ENCODE data around the gene JAZF1.
"Not testable (repeated sequence)": the region's sequence is repeated elsewhere in the genome, so short reads cannot be mapped to it uniquely, and the experiment has no call there.

Gene JAZF1

DNA sequence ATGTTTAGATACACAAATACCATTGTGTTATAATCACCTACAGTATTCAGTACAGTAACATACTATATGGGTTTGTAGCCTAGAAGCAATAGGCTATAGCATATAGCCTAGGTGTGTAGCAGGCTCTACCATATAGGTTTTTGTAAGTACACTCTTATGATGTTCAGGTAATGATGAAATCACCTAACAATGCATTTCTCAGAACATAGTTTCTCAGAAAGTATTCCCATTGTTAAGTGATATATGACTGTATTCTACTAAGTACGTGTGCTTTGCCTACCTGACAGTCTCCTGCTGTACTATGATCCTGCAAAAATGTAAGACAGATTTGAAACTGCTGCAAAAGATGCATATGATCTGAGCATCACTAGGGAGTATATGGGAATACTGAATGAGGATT, 137.9 kb downstream of the JAZF1 start:
- DNase-seq (ENCODE audit: low read depth) = no peak

DNA sequence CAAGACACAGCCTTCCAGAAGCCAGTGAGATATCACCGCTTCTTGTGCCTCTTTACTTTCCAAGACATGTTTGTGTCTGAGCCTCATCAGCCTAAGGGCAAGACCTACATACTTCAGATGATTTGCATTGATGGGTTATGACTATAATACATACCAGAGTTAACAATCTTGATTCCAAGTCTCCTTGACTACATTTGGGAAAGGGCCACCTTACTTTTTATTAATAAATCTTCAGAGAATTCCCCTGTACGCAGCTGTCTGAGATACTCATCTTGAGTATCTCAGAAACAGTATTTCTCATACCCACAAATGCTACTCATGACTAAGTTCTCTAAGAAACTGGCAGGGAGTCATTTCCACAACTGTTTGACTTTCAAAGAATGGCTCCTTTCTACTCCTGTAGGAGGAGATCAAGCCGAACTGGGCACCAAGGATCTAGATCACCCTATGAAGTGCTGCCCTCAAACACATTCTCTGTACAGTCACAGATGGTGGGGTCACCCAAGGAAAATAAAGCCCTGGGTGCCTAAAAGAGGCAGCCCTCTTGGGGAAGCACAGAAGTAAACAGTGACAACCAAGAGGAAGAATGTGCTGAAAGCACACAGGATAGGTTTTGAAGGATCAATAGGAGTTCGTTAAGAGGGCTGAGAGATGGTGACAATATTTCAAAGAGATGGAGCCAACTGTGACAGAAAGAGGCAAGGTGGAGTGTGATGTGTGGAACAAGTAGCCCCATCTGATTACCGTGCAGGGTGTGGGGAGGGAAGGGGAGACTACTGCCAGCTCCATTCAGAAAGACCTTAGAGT, 138.9 kb downstream of the JAZF1 start:
- no peak for DNase-seq (ENCODE audit: low read depth)

DNA sequence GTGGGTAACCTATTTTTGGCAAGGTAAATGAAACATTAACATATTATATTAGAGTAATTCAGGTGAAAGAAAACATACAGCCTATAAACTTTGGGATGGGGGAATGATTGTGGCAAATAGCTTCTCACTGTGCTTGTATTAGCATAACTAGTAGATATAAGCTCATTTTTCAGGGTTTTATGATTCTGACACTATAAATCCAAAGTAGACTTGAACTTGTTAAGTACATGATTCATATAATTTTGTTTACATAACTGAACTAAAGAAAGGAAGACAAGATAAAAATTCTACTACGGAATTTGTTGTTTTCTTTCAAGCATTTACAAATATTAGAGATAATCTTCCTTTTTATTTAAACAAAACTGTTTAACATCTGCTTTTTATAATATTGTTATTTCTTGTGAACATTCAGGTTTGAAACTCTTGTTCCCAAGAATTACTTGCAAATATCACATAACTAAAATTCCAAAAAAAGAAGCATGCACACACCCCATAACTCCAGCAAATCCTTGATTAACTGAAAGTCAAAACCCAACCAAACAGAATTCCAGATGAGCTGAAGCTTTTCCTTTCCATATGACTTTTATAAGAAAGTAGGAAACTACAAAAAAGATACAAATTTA, 142.3 kb downstream of the JAZF1 start:
- no peak for DNase-seq (ENCODE audit: low read depth)

DNA sequence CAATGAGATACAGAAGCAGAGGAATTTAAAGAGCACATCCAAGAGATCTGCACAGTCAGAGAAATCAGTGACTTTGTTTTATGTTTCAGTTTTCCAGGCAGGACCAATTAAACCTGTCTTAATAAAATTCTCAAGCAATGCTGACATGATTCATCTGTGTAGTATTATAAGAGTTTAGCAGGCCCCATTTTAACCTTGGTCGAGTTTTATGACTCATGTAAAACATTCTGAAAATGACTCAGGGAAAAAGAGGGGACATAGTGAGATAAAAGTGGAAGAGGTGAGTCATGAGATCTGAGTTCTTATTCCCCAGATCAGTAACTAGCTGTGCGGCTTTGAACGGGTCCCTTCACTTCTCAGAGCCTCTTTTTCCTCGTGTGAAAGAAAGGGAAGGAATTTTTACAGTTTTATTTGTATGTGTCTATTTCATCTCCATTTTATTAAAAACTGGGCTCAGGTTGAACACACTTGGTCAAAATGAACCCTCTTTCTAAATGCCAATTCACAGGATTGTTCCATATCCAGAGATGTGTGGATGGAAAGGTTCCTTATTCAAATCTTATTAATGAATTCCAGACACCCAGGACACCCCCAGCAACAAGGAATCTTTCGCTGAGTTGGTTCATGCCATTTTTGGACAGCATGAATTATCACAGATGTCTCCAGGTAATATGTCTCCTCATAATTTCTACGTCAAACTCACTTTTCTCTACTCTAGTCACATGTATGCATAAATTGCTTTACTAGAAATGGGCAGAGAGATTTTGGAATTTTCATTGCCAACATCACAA, 143.2 kb downstream of the JAZF1 start:
- DNase-seq (ENCODE audit: low read depth) = no peak

DNA sequence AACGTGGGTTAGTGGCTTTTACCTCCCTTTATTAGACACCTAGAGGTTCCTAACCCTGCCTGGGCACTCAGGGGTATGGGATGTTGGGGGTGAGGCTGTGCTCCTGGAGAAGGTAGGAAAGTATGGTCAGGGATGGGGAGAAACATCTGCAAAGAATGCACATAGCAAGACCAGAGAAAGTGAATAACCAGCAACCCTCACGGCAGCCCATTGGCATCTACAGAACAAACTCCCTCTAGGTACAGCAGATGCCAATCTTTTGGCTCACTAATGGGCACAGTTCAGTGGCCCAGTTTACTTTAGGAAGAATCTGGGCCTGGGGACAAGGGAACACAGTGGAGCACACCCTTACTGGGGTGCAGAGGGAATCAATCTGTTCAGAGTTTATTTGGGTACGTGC, 143.9 kb downstream of the JAZF1 start:
- DNase-seq (ENCODE audit: low read depth) = no peak

DNA sequence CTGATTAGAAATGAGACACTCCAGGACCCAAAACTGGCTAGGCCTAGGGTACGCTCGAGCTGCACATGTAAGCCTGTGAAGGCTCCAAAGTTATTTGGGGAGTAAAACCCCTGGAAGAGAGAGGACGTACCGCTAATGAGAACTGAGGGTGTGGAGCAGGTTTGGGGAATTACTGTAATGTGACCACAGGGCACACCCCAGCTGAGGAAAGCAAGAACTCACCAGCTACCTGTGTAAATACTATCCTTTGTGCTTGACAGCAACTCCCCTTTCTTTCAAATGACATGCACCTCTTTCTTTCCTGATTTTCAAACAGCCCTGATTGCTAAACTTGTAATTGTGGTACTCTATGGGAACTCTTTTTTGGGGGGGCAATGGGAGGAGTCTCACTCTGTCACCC, 147.2 kb downstream of the JAZF1 start:
- DNase-seq (ENCODE audit: low read depth) = no peak

DNA sequence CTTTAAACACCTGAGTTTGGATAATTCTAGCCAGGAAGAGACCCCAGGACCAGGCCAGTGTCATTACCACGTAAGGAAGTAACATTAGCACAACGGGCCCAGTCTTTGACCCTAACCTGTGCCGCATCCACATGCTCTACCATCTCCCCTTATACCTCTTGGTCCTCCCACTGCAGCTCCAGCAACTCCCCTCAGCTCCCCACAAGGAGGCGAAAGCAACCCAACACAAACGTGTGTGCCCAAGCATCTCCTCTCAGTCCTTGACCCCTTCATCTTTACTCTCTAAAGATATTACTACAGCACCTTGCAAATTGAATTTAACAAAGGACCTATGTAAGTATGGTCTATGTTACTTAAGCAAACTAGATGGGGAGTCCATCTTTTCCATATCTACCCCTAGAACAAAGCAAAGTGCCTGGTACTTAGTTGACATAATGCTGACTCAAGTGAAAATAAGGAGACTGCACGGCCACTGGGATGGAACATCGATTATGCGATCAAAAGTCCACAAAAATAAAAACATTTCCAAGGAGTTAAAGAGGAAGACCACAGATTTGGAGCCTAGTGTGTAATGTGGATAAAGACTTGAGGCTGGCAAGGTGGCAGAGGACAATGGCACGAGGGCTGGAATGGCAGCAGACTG, 147.7 kb downstream of the JAZF1 start:
- DNase-seq (ENCODE audit: low read depth) = no peak

DNA sequence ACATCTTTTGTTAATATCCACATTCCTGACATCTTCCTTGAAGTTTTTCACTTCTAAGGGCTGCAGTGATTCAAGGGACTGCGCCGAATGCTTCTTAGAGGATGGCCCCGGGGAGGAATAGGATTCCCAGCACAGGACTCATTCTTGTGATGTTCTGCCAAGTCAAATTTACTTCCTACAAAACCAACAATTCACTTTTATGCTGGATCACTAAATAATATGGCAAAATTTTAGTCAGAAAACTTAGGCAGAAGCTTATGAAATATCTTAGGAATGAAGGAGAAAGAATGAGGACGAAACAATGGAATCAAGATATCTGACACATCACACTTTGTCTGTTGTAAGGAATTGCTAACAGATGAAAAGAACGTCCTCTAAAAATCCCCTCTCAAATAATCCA, 151.5 kb downstream of the JAZF1 start:
- no peak for DNase-seq (ENCODE audit: low read depth)

DNA sequence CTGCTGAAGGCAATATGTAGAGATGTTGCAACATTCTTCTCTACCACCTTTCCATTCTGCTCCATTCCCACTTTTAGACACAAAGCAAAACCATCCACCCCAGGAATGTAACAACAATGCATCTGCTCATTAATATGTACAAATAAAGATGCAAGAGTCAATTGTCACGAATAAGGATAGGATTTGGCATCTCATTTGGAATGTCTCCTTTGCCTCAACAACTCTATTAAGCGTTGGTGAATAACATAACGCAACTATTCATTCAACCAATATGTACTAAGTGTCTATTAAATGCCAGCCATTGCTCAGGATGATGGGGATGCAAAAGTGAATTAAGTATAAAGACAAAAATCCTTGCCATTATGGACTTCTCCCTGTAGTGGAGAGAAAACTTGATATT, 152.1 kb downstream of the JAZF1 start:
- no peak for DNase-seq (ENCODE audit: low read depth)

DNA sequence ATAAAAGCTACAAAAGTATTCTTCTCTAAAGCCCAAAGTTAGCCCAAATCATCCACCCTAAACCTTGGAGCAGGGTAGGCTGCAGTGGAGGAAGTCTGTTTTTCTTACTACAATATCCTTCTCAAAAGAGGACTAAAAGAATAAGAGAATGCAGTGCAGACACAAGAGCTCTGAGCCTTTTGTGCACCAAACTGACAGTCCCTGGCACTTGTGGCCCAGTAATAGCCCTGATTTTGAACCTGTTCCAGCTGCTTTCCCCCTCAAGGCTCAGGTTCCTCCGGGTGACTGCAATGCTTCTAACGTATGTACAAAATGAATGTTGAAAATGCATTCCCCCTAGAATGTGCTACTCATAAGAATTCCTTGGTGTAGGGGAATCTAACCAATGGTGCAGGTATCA, 154.4 kb downstream of the JAZF1 start:
- DNase-seq (ENCODE audit: low read depth) = no peak

DNA sequence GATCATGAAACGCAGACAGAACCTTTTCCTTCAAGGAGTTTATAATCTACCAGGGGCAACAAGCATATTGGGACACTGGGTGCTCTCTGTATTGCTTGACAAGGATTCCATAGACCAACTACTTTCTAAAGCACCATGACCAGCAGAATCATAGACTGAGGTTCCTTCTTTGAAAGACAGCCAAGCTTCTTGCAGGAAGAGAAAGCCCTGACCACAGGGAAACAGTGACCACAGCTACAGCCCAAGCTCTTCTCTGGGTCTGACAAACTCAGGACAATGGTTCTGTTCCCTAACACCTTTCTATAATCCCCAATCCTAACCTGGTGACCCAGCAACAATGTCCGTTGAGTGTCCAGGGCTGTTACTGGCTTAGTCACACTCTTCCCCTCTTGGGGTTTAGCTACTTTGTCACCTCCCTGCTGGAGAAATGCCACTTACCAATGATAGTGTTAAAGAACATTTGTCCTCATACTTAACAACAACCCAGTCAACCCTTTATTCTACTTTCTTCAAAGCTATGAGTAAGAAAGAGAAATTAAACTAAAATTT, 155.7 kb downstream of the JAZF1 start:
- no peak for DNase-seq (ENCODE audit: low read depth)

DNA sequence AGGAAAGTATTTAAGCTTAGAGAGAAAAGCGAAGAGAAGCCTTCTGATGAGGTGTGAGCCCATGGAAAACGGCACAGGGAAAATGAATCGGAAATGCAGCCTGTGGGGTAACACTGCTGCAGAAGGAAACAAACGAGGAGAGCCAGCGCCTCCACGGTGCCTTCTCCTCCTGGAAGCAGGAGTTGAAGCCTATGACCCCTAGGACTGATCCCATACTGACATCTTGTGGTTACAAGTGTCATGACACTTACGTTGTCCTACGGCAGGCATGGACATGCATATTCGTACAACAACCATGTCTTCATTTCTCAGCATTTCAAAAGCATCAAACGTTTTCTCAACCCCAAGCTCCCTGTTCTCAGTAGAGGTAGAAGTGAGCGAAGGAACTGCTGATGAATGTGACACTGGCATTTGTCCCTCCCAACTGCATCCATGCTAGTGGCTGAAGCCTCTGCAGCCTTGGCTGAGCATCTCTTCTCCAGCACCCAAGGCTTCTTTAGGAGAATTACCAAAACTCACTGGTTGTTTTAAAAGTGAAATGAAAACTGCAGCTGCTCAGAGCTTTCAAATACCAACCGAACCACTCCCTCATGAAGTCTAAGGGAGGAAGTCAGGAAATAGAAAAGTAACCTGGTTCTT, 160.2 kb downstream of the JAZF1 start:
- peak; percentile 9 for DNase-seq (ENCODE audit: low read depth)

DNA sequence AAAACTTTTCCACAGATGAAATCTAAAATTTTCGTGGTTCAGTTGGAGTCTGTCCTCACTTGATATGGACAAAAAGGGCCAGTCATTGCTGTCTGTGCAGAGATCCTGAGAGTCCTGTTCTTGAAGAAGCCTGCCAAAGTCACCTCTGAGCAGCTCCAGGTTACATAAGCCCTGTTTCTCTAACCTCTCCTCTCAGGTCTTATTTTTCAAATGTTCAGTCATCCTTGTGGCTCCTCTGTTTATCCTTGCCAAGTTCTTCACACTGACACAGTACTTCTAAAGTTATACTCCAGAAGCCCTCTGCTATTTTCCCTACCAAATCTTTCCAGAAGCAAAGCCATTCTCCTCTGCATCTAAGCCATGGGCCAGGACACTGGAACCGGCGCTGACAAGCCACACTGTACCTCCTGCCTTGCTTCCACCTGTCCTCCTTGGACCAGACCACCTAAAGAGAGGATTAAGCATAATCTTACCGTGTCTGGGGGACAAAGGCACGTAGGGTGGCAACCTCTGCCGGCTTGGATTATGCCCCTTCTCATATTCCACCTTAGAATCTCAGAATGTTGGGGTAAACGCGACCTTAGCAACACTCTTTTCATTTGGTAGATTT, 161.6 kb downstream of the JAZF1 start:
- DNase-seq (ENCODE audit: low read depth) = no peak

DNA sequence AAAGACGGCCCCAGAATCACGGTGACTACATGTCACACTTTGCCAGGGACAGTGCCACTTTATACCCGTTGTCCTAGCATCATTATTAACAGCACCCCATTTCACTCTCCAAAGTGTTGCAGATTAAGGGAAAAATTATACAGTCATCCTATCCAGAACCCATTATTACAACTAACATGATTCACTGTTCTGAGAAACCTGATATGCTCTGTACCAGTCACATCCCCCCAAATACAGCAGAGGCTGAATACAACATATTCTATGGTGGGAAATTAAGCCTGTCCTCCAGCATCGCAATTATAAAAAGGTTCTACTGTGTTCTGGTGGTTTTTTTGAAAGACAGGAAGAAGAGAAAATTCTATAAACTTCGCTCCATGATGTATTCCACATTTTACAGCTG, 162.1 kb downstream of the JAZF1 start:
- no peak for DNase-seq (ENCODE audit: low read depth)

DNA sequence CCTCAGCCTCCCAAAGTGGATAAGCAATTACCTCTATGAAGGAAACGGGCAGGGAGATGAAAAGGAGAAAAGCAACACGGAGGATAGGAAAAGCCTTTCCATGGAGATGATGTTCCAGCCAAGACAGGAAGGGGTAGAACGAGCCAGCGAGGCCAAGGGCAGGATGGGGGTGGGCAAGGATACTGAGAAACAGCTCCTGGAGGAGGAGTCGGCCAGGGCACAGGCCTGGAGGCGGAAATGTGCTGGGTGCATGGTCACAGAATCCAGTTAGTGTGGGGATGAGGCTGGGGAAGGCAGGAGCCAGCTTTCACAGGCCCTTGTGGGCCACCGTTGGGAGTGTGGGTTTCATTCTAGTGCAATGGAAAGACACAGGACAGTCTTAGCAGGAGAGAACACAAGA, 162.6 kb downstream of the JAZF1 start:
- DNase-seq (ENCODE audit: low read depth) = no peak

DNA sequence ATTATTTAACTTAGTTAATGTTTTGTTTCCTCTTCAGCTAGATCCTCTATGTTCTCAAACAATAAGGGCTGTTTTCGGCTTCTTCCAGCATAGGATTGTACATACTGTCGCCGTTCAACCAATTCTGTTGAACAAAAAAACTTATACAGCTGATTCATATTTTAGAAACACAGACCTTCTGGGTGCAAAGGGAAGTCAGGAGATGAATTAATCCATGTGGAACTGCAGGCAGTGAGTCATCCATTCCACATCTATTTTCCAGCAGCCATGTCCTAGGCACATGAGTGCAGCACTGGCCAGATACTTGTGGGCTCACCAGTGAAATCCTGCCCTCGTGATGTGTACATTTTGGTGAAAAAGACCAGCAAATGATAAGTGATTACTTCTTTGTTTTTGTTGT, 163.2 kb downstream of the JAZF1 start:
- DNase-seq (ENCODE audit: low read depth) = no peak

DNA sequence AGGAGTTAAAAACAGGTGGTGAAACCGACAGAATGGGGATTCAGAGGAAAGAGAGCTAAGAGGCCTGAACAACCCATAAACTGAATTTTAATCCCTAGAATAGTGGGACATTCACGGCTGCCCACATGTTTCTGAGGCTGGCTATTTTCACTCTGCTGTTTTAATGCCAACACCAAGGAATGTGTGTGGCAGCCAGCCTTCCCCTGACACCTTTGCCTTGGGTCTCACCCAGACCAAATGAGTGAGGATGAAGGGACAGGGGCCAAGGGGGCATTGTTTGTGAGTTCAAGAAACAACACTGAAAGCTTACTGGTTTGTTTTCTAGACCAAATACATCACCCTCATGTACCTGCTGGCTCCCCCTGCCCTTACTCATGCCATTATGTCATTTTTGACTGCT, 164.3 kb downstream of the JAZF1 start:
- DNase-seq (ENCODE audit: low read depth) = no peak

DNA sequence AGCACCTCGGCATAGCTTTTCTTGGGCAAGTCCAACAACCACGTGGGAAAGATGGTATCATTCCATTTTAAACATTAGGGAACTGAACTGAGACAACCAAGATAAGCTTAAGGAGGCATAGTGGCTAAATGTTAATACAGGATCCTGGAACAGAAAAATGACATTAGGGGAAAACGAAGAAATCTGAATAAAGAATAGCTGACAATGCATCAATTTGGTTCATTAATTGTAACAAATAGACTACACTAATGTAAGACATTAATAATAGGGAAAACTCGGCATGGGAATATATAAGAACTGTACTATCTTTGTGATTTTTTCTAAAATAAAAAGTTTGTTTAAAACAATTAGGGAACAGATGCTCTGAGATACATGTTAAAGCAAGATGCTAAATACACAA, 165.4 kb downstream of the JAZF1 start:
- DNase-seq (ENCODE audit: low read depth) = no peak

DNA sequence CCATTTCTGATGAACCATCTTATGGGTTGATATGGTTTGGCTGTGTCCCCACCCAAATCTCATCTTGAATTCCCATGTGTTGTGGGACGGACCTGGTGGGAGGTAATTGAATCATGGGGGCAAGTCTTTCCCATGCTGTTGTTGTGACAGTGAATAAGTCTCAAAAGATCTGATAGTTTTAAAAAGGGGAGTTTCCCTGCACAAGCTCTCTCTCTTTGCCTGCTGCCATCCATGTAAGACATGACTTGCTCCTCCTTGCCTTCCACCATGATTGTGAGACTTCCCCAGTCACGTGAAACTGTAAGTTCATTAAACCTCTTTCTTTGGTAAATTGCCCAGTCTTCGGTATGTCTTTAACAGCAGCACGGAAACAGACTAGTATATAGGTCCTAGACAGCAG, 166.3 kb downstream of the JAZF1 start:
- DNase-seq (ENCODE audit: low read depth) = not testable (repeated sequence)

DNA sequence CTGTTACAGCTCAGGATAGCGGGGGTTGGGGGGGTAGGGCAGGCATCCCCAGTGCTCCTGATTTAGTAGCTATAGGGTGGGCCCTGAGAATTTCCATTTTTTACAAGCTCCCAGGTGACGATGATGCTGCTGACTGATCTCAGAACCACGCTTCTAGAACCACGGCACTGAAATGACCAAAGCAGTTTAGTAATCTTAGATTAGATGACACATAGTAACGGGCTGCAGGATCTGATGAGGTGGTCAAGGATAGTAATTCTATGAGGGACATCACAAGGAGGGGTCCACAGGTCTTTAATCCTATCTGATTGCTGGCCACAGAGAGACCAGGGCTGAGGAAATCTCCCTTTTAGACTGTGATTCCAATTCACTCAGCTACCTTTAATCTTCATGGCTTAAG, 167.2 kb downstream of the JAZF1 start:
- no peak for DNase-seq (ENCODE audit: low read depth)

DNA sequence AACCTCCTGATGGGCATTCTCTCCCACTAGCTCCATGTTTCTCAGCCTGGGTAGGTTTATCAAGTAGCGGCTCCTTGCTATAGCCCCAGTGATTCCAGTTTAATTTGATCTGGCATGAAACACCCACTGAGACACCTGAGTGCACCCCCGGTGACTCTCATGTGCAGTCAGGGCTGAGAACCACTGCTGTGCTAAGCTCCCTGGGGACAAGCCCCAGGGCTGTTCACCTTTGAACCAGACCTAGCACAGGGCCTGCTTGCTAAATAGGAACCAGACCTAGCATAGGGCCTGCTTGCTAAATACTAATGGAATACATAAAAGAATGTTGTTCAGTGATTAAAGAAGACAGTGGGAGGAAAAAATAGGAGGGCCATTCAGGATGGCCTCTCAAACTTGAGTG, 167.6 kb downstream of the JAZF1 start:
- DNase-seq (ENCODE audit: low read depth) = no peak

Measured in stimulated activated CD4-positive, alpha-beta T cell treated with anti-CD3 and anti-CD28 coated beads, Interleukin-2, amount 100 ng/mL, for 4 hours (primary cell).